Mesenchymal stem cell (in vitro differentiated cells and primary cell): ENCODE results near the gene ALKBH2.

Experiments used
- DNase-seq: peaks from one replicate; pipeline ENCODE4 v3.0.0-alpha.2; 2013
- H2AFZ ChIP-seq: one replicate; pipeline ENCODE4 v1.6.1; 2013; ENCODE audit warnings: low read depth, mild to moderate bottlenecking, control low read depth, inconsistent platforms, low read length, moderate library complexity
- H2AK5ac ChIP-seq: 2 replicates; pipeline ENCODE4 v1.6.1; 2013; ENCODE audit warnings: low read length, moderate library complexity, mild to moderate bottlenecking, inconsistent platforms; ENCODE audit not compliant: severe bottlenecking
- H2BK120ac ChIP-seq: one replicate; pipeline ENCODE4 v1.6.1; 2013; ENCODE audit warnings: low read depth, mild to moderate bottlenecking, inconsistent platforms, low read length, moderate library complexity
- H2BK12ac ChIP-seq, 2 experiments: one replicate each; pipeline ENCODE4 v1.6.1; 2013; ENCODE audit warnings: inconsistent platforms in 2 of 2, low read length in 2 of 2, mild to moderate bottlenecking in 2 of 2, moderate library complexity in 2 of 2, control low read depth in 1 of 2
- H2BK15ac ChIP-seq: one replicate; pipeline ENCODE4 v1.6.1; 2013; ENCODE audit warnings: mild to moderate bottlenecking, low read depth, inconsistent platforms; ENCODE audit not compliant: poor library complexity, severe bottlenecking
- H2BK5ac ChIP-seq: 2 replicates; pipeline ENCODE4 v1.6.1; 2013; ENCODE audit warnings: low read depth, mild to moderate bottlenecking, low read length, control low read depth, inconsistent platforms; ENCODE audit not compliant: poor library complexity, severe bottlenecking
- H3K14ac ChIP-seq, 2 experiments: one replicate each; pipeline ENCODE4 v1.6.1; 2013; ENCODE audit warnings: inconsistent platforms in 2 of 2, low read length in 2 of 2, control low read depth in 1 of 2, mild to moderate bottlenecking in 1 of 2, moderate library complexity in 1 of 2
- H3K18ac ChIP-seq, 2 experiments: one replicate each; pipeline ENCODE4 v1.6.1; 2013; ENCODE audit warnings: inconsistent platforms in 2 of 2, low read length in 2 of 2, control low read depth in 1 of 2, low read depth in 1 of 2, mild to moderate bottlenecking in 1 of 2
- H3K23ac ChIP-seq, 2 experiments: one replicate each; pipeline ENCODE4 v1.6.1; 2013; ENCODE audit warnings: inconsistent platforms in 2 of 2, low read length in 2 of 2, mild to moderate bottlenecking in 2 of 2, moderate library complexity in 2 of 2, control low read depth in 1 of 2
- H3K27ac ChIP-seq: 2 replicates; pipeline ENCODE4 v1.5.1; 2013; ENCODE audit warnings: mild to moderate bottlenecking, moderate library complexity, low read length, control low read depth, inconsistent platforms; ENCODE audit not compliant: poor library complexity, severe bottlenecking
- H3K27me3 ChIP-seq, 2 experiments: 2 replicates each; pipeline versions ENCODE4 v1.6.1 to v1.7.0; 2013; ENCODE audit warnings: low read length in 2 of 2, mild to moderate bottlenecking in 2 of 2, moderate library complexity in 2 of 2, control low read depth in 1 of 2, inconsistent platforms in 1 of 2; ENCODE audit not compliant: control insufficient read depth in 1 of 2, insufficient read depth in 1 of 2
- H3K36me3 ChIP-seq, 2 experiments: 2 replicates each; pipeline versions ENCODE4 v1.6.1 to v1.7.0; 2013; ENCODE audit warnings: low read length in 2 of 2, control low read depth in 1 of 2, inconsistent platforms in 1 of 2, low read depth in 1 of 2, mild to moderate bottlenecking in 1 of 2; ENCODE audit not compliant: insufficient read depth in 2 of 2, control insufficient read depth in 1 of 2
- H3K4ac ChIP-seq, 2 experiments: one replicate each; pipeline ENCODE4 v1.6.1; 2013; ENCODE audit warnings: inconsistent platforms in 2 of 2, low read length in 2 of 2, mild to moderate bottlenecking in 2 of 2, moderate library complexity in 2 of 2, control low read depth in 1 of 2, low read depth in 1 of 2
- H3K4me1 ChIP-seq: 2 replicates; pipeline ENCODE4 v1.6.1; 2013; ENCODE audit warnings: low read depth, low read length, control low read depth; ENCODE audit not compliant: control insufficient read depth, insufficient read depth
- H3K4me2 ChIP-seq: 2 replicates; pipeline ENCODE4 v1.6.1; 2013; ENCODE audit warnings: low read length, mild to moderate bottlenecking, inconsistent platforms; ENCODE audit not compliant: poor library complexity, severe bottlenecking
- H3K4me3 ChIP-seq, 2 experiments: 2 replicates each; pipeline versions ENCODE4 v1.5.1 to v1.7.0; 2013; ENCODE audit warnings: low read length in 2 of 2, mild to moderate bottlenecking in 2 of 2, control low read depth in 1 of 2, low read depth in 1 of 2; ENCODE audit not compliant: insufficient read depth in 1 of 2
- H3K79me1 ChIP-seq: replicated peaks from 2 replicates; pipeline ENCODE4 v1.6.1; 2013; ENCODE audit warnings: mild to moderate bottlenecking, control low read depth, low read length, inconsistent platforms; ENCODE audit not compliant: poor library complexity, severe bottlenecking
- H3K9ac ChIP-seq: 2 replicates; pipeline ENCODE4 v1.7.0; 2013; ENCODE audit warnings: mild to moderate bottlenecking, low read length, moderate library complexity
- H3K9me3 ChIP-seq: 2 replicates; pipeline ENCODE4 v1.7.0; 2013; ENCODE audit warnings: mild to moderate bottlenecking, low read length; ENCODE audit not compliant: control insufficient read depth
- H4K8ac ChIP-seq: one replicate; pipeline ENCODE4 v1.6.1; 2013; ENCODE audit warnings: inconsistent platforms, mild to moderate bottlenecking, low read length, moderate library complexity
- H4K91ac ChIP-seq: one replicate; pipeline ENCODE4 v1.6.1; 2013; ENCODE audit warnings: mild to moderate bottlenecking, low read length, inconsistent platforms
- WGBS: methylation state at CpG from one replicate; pipeline ENCODE4 v1.1.7; 2013; ENCODE audit warnings: mixed read lengths; 5-methylcytosine and 5-hydroxymethylcytosine counted together

Gene ALKBH2

GRCh38 chr12:109098651-109099050 is 5.4 kb upstream of the ALKBH2 start:
- 22% methylated on average over 6 of the region's 8 CpGs for WGBS
- Histone ChIP-seq H2BK15ac (no peak overlapping the region), H3K36me3 (peaks cover 22 to 23% of the 10 kb centered on the region in 2 experiments), H3K4me3 (peak overlapping the region; percentile 68 to 95), H3K4ac (peak overlapping the region in 1 of 2 experiments; percentile 60), H3K23ac (no peak overlapping the region), H2AFZ (peak overlapping the region; percentile 54), H2BK5ac (no peak overlapping the region), H4K91ac (no peak overlapping the region), H3K18ac (peak overlapping the region in 1 of 2 experiments; percentile 40), H3K9me3 (no peaks in the 10 kb centered on the region), H2BK12ac (no peak overlapping the region), H3K79me1 (peaks cover 22% of the 10 kb centered on the region), H2BK120ac (no peak overlapping the region), H3K27ac (peak overlapping the region; percentile 77), H3K27me3 (no peaks in the 10 kb centered on the region), H4K8ac (peak overlapping the region; percentile 62), H3K4me2 (peak overlapping the region; percentile 72), H3K4me1 (peaks cover 7% of the 10 kb centered on the region), H2AK5ac (no peak overlapping the region), H3K9ac (peak overlapping the region; percentile 98), H3K14ac (peak overlapping the region in 1 of 2 experiments; percentile 51)
- DNase-seq: no peak

- H3K27ac ChIP-seq: peak overlapping the region; percentile 77
- H3K27me3 ChIP-seq: no peaks in the 10 kb centered on the region
- H3K4ac ChIP-seq: peak overlapping the region in 1 of 2 experiments; percentile 60
- DNase-seq: peak; percentile 81
- no peak overlapping the region for H2BK12ac ChIP-seq
- H3K18ac ChIP-seq: peak overlapping the region; percentile 18 to 40
- H4K91ac ChIP-seq: no peak overlapping the region
- H3K4me2 ChIP-seq: peak overlapping the region; percentile 72
- H4K8ac ChIP-seq: peak overlapping the region; percentile 62
- H3K4me3 ChIP-seq: peak overlapping the region; percentile 68 to 95
- H3K9me3 ChIP-seq: no peaks in the 10 kb centered on the region
- no peak overlapping the region for H2BK120ac ChIP-seq
- no peak overlapping the region for H2BK15ac ChIP-seq
- H3K36me3 ChIP-seq: peaks cover 17 to 21% of the 10 kb centered on the region in 2 experiments
- under 1% methylated on average over 32 of the region's 32 CpGs for WGBS
- H3K4me1 ChIP-seq: peaks cover 10% of the 10 kb centered on the region
- no peak overlapping the region for H2AK5ac ChIP-seq
- peak overlapping the region in 1 of 2 experiments; percentile 51 for H3K14ac ChIP-seq
- peak overlapping the region; percentile 54 for H2AFZ ChIP-seq
- H3K9ac ChIP-seq: peak overlapping the region; percentile 98
- H2BK5ac ChIP-seq: no peak overlapping the region
- H3K79me1 ChIP-seq: peaks cover 22% of the 10 kb centered on the region
- no peak overlapping the region for H3K23ac ChIP-seq
These were observed 4.9 kb upstream of the ALKBH2 start for GRCh38 chr12:109098183-109098604.

DNA sequence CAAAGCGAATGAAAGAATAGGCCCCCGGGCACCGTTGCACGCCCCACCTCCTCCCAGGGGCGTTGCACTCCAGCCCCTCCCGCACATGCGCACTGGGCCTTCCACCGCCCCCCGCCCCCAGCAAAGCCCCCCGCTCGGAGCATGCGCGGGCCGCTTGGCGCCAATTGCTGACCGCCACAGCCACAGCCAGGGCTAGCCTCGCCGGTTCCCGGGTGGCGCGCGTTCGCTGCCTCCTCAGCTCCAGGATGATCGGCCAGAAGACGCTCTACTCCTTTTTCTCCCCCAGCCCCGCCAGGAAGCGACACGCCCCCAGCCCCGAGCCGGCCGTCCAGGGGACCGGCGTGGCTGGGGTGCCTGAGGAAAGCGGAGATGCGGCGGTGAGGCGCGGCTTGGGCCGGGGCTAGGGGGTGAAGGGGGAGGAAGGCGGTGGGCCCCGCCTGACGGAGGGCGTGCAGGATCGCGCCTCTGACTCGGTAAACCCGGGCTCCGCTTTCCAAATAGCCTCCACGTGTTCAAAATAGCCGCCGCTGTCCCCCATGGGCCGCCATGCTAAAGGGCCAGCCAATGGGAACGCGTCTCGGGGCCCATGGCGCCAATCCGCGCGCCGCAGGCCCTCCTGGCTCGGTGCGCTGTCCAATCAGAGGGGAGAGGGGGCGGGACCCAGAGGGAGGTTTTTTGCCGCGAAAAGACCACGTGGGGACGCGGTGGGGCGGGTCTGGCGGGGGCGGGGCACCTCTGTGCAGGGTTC is 4.3 kb upstream of the ALKBH2 start, which contains the start of gene UNG:
Gene UNG (plus strand): TSS at position 163 of the 748 bp plus-strand sequence. CDS start 83 bp downstream, at position 246.
- Histone ChIP-seq H3K14ac (peak within 1 kb of the TSS in 1 of 2 experiments; percentile 51), H2AFZ (peak within 1 kb of the TSS; percentile 54), H3K9ac (peak within 1 kb of the TSS; percentile 98), H3K4ac (peak within 1 kb of the TSS; percentile 6 to 60), H2BK12ac (no peak within 1 kb of the TSS), H3K79me1 (peaks cover 26% of the 10 kb centered on the region), H2BK15ac (no peak within 1 kb of the TSS), H3K18ac (peak within 1 kb of the TSS; percentile 18 to 40), H3K27me3 (no peaks in the 10 kb centered on the region), H3K36me3 (peaks cover 13 to 19% of the 10 kb centered on the region in 2 experiments), H4K91ac (no peak within 1 kb of the TSS), H2BK120ac (no peak within 1 kb of the TSS), H3K23ac (no peak within 1 kb of the TSS), H2AK5ac (no peak within 1 kb of the TSS), H4K8ac (peak within 1 kb of the TSS; percentile 62), H3K4me1 (peaks cover 15% of the 10 kb centered on the region), H3K9me3 (no peaks in the 10 kb centered on the region), H3K4me3 (peak within 1 kb of the TSS; percentile 71 to 95), H3K27ac (peak within 1 kb of the TSS; percentile 77), H3K4me2 (peak within 1 kb of the TSS; percentile 100), H2BK5ac (no peak within 1 kb of the TSS)
- peak; percentile 96 for DNase-seq
- WGBS: under 1% methylated on average over 49 of the region's 71 CpGs

DNA sequence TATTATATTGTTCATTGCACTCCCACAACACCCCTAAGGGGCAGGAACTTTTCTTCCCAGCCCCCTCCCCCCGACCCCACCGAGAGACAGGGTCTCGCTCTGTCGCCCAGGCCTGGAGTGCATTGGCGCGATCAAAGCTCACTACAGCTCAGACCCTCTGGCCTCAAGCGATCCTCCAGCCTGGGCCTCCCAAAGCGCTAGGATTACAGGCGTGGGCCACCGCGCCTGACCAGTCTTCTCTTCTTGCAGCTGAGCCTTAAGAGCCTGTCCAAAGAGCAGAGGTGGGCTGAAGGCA is 3.8 kb upstream of the ALKBH2 start:
- Histone ChIP-seq H2BK5ac (no peak overlapping the region), H3K36me3 (peaks cover 11 to 17% of the 10 kb centered on the region in 2 experiments), H3K14ac (no peak overlapping the region), H3K4ac (no peak overlapping the region), H3K9ac (peak overlapping the region; percentile 49), H2BK15ac (no peak overlapping the region), H3K79me1 (peaks cover 24% of the 10 kb centered on the region), H3K27me3 (no peaks in the 10 kb centered on the region), H4K91ac (no peak overlapping the region), H3K27ac (no peak overlapping the region), H3K9me3 (no peaks in the 10 kb centered on the region), H2BK120ac (no peak overlapping the region), H3K18ac (no peak overlapping the region), H3K4me1 (peaks cover 18% of the 10 kb centered on the region), H3K4me3 (peak overlapping the region; percentile 71 to 75), H3K4me2 (peak overlapping the region; percentile 100), H2AK5ac (no peak overlapping the region), H2AFZ (peak overlapping the region; percentile 3), H3K23ac (no peak overlapping the region), H4K8ac (no peak overlapping the region), H2BK12ac (no peak overlapping the region)
- DNase-seq: no peak
- 49% methylated on average over 11 of the region's 11 CpGs for WGBS
